GM21717 (cell line): ENCODE data around the gene SLC1A5.
A peak's percentile ranks its signal among the peaks of the same experiment; 100 is the strongest.
"Not testable (repeated sequence)": the region's sequence is repeated elsewhere in the genome, so short reads cannot be mapped to it uniquely, and the experiment has no call there.

Experiments used
- ATAC-seq: cut with Tn5 transposase; IDR thresholded peaks from one replicate; pipeline ENCODE4 v1.9.1; 2021; ENCODE audit warnings: mild to moderate bottlenecking, moderate library complexity; ENCODE audit not compliant: unreplicated experiment

SLC1A5 gene

GRCh38 chr19:46788262-46788967, at the start of gene SLC1A5:
SLC1A5 (minus strand) TSS chr19:46788594; CDS start chr19:46787965, 629 bp downstream.
- peak; percentile 49 for ATAC-seq

DNA sequence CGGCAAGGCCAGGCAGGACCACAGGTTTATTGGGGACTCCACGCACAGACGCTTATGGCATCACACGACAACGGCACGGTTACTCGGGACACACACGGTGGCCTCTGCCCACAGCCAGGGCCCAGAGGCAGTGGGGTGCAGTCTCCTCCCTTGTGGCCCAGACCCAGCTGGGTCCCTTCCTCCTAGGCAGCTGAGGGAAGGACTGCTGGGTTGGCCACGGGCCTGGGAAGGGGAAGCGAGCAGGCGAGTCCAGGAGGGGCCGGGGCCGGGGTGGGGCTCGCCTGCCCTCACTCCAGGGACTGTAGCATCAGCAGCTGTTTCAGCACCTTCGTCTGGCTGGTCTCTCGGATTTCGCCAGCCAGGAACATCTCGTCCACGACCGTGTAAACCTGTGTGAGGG, 49.8 kb upstream of the SLC1A5 start:
- ATAC-seq: no peak

DNA sequence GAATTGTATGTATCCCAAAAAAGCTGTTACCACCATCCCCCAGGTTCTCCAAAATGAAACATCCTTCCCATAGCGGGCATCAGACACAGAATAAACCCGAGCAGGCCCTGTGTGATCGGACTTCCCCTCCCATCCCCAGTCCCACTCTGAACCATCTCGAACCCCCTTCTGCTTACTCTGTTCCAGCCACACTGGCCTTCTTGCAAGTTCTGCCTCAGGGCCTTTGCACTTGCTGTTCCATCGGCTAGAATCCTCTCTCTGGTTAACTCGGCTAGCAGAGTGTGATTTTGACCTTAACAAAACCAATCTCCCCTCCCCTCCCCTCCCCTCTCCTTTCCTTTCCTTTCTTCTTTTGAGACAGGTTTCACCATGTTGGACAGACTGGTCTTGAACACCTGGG, 46.6 kb upstream of the SLC1A5 start:
- ATAC-seq: no peak

DNA sequence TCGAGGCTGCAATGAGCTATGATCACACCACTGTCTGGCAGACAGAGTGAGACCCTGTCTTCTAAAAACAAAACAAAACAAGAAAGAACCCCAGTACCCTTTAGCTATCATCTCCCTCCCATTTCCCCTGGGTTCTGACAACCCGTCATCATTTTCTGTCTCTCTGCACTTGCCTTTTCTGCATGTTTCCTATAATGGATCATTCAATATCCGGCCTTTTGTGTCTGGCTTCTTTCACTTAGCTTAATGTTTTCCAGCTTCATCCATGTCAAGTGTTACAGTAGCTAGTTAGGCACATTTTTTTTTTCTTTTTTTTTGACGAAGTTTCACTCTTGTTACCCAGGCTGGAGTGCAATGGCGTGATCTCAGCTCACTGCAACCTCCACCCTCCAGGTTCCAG, 45.7 kb upstream of the SLC1A5 start:
- no peak for ATAC-seq

DNA sequence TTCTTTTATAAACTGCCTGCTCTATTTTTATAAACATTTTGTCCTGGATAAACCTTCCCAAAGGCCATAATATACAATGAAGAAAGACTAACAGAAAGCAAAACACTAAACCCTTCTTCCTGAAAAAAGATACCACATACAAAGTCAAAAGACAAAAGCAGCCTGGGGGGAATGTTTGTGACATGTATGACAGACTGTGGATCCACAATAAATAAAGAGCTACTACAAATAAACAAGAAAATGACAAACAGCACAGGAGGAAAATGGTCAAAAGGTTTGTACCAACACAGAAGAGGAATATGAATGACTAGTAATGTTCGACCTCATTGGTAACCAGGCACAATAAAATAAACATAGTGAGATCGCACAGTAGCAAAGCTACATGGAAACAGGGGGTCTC, 42.5 kb upstream of the SLC1A5 start:
- no peak for ATAC-seq

DNA sequence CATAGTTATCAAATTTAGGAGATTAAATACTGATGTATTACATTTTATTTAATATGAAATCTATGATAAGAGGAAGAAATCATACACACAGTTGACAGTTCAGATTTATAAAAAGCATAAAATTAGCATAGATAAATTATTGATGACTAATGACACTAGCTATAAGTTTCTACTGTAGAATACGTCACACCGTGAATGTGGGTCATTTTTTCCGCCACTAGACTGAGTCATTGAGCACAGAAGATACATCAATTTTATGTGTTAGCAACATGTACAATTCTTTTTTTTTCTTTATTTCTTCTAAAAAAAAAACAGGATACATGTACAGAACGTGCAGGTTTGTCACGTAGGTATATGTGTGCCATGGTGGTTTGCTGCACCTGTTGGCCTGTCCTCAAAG, 40.1 kb upstream of the SLC1A5 start:
- ATAC-seq: no peak

GRCh38 chr19:46825731-46826055, 37.3 kb upstream of the SLC1A5 start:
- no peak for ATAC-seq

DNA sequence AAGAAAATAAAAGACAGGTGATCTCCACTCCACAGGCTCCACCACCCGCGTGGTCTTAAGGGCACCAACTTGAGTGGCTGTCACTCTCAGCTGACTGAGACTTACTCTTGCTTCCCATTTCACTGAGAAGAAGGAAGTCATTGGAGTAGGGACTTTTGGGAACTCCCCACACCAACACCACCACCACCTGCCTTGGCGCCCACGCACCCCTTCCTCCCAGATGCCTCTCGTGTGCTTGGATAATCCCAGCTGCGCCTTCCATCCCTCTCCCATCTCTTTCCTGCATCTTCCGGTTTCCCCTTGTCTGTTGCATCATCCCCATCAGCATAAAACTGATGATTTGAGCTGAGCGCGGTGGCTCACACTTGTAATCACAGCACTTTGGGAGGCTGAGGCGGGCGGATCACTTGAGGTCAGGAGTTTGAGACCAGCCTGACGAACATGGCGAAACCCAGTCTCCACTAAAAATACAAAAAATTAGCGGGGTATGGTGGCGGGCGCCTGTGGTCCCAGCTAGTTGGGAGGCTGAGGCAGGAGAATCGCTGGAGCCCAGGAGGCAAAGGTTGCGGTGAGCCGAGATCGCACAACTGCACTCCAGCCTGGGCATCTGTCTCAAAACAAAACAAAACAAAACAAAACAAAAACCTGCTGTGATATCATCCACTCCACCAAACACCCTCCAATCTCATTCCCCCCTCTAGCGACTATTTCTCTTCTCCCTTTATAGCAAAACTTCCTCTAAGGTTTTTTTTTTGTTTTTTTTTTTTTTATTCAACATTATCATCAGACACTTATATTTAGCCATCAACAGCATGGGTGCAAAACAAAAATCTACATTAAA, 36.7 kb upstream of the SLC1A5 start:
- ATAC-seq: no peak

GRCh38 chr19:46823049-46823448, 34.7 kb upstream of the SLC1A5 start:
- ATAC-seq: no peak

DNA sequence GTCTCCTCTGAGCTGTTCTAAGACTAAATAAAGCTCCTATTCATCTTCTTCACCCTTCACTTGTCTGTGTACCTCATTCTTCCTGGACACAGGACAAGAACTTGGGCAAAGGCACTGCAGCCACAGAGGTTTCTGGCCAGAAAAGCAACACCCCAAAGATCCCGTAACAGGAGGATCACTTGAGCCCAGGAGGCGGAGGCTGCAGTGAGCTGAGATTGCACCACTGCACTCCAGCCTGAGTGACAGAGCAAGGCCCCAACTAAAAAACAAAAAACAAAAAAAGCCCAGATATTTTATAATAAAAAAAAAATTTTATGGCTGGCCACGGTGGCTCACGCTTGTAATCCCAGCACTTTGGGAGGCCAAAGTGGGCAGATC, 34.0 kb upstream of the SLC1A5 start:
- not testable (repeated sequence) for ATAC-seq

DNA sequence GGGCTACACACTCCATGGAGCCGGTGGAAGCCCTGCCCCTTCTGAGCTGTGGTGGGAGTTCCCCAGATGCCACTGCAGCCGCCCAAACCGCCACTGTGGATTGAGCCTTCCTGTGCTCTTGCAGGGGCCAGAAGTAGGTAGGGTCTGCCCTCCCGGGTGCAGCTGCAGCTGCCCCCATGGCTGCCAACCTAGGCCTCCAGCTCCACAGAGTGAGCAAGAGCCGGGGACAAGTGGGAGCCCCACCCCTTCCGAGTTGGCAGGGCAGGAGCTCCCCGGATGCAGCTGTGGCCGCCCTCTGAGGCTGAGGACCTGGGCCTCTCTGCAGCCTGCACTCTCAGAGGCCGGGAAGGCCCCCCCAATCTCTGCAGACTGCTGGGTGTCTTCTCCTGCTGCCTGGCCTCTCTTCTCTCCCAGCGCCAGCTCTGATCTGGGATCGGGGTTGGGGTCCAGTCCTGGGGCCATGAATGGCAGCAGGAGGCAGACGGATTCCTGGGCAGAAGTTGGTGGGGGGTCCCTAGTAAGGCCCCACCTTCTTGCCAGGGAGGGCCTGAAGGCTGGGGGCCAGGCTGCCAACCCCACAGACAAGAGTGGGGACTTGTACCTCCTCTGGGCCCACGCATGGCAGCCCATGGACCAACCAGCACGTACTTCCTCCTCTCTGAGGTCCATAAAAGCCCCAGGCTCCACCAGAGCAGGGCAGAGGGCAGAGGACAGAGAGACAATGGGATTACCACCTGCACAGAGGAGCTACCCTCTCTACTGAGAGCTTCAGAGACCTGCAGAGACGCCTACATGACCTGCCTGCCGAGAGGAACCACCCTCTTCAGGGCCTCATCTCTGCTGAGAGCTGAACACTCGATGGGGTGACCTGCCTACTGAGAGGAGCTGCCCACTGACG, 33.4 kb upstream of the SLC1A5 start:
- peak; percentile 52 for ATAC-seq

DNA sequence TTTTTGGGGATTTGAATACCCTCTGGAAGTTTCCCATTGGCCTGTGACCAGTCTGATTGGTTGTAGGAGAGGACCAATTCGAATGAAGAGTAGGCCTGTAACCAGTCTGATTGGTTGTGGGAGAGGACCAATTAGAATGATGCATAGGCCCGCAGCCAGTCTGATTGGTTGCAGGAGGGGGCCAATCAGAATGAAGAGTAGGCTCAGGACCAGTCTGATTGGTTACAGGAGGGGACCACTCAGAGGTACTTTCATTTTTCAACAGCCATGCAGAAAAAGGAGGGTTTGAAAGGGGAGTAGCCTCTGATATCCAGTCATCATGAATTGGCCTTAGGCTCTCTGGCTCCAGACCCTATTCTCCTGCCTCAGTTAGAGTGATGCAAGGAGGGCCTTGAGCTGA, 30.4 kb upstream of the SLC1A5 start:
- no peak for ATAC-seq

DNA sequence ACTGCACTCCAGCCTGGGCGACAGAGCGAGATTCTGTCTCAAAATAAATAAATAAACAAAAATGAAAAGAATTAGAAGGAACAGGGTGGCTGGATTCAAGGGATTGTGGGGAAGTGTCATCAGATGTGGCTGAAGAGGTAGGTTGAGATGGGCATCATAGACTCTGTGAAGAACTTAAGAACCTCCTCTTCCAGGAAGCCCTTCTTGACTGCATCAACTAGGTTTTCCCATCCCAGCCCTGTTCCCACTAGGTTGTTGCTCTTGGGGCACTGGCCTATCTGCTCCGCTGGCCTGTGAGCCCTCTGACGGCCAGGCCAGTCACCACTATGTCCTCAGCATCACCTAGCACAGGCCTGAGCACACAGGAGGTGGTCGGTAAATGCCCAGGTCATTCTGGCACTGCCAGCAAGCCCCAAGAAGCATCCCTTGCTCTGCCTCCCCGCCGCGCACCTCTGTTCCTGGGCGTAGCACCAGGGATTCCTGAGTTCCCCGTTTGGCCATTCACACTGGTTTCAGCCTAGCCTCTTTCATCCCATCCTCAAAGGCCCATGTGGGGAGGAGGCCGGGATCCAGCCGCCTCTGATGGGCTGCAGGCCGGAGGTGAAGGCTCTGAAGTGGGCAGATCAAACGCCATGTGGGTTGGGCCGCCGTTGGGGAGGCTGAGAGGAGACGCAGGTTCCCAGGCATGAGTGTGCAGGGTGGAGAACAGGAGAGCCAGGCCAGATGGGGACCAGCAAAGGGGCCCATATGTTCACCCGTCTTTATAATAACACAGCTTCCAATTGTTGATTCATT, 27.6 kb upstream of the SLC1A5 start:
- no peak for ATAC-seq

DNA sequence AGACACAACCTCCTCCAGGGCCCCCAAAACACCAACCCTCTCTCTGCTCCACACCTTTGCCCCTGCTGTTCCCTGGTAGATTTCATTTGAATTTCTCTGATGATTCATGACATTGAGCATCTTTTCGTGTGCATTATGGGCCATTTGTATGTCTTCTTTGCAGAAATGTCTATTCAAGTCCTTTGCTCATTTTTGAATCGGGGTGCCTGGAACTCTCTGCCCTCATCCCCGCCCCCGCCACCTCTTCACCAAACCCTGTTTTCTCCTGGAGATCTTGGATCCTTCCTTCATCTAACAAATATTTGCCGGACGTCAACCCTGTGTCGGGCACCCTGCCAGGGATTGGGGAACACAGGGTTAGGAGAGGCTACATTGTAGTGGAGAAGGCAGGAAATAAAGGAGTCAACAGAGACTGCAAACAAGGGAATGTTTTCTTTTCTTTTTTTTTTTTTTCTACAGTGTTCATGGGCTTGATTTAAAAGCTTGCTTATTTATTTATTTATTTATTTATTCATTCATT, 25.5 kb upstream of the SLC1A5 start:
- ATAC-seq: no peak

- no peak for ATAC-seq
These were observed 24.8 kb upstream of the SLC1A5 start for GRCh38 chr19:46812977-46813838.

GRCh38 chr19:46809534-46810272, 21.3 kb upstream of the SLC1A5 start:
- ATAC-seq: no peak

GRCh38 chr19:46806656-46807055, 18.3 kb upstream of the SLC1A5 start:
- ATAC-seq: no peak

DNA sequence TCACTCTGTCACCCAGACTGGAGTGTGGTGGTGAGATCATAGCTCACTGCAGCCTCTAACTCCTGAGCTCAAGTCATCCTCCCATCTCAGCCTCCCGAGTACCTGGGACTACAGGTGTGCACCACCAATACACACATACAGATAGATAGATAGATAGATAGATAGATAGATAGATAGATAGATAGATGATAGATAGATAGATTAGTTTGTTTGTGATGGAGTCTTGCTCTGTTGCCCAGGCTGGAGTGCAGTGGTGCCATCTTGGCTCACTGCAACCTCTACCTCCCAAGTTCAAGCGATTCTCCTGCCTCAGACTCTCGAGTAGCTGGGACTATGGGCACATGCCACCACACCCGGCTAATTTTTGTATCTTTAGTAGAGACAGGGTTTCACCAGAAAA, 16.0 kb upstream of the SLC1A5 start:
- not testable (repeated sequence) for ATAC-seq

- ATAC-seq: no peak
These were observed 15.2 kb upstream of the SLC1A5 start for GRCh38 chr19:46803555-46803954.
